SK-N-SH (cell line): ENCODE results near the gene PRG3. TPM values are rescaled to one million over a fixed set of nuclear protein-coding genes. Genes with fewer than 3 reads are reported as not detected.
A peak's percentile ranks its signal among the peaks of the same experiment; 100 is the strongest.

Experiments used
- CTCF ChIA-PET: fragments of 300-600, 350-600 bp; formaldehyde crosslinking; extraction: SDS; loops from one replicate; lab custom pipeline; 2021; lab: Yijun Ruan, JAX
- POLR2A ChIA-PET: fragments of 350-600 bp; sonication (Branson Sonifier 250); formaldehyde crosslinking; extraction: SDS; loops from one replicate; lab custom pipeline; 2020; ENCODE audit warnings: antibody characterized with exemption, inconsistent platforms; lab: Yijun Ruan, JAX
- DNase-seq: peaks from one replicate; pipeline ENCODE4 v3.0.0; 2012
- H2AFZ ChIP-seq: fragments of 200-600 bp; sonication (generic); 2 replicates; pipeline ENCODE4 v1.8.1; 2016; ENCODE audit warnings: antibody characterized with exemption, mild to moderate bottlenecking, low read depth
- H3F3A ChIP-seq: fragments of 200-600 bp; sonication (generic); replicated peaks from 2 replicates; pipeline ENCODE3; 2016; ENCODE audit warnings: antibody characterized with exemption, mild to moderate bottlenecking; ENCODE audit not compliant: insufficient read depth
- H3K27ac ChIP-seq, 2 experiments: fragments of 200-500 bp in 1 of 2; fragments of 200-600 bp in 1 of 2; sonication (Bioruptor generic) in 1 of 2; sonication (generic), shearing (Covaris generic) in 1 of 2; 2 replicates each; pipeline versions ENCODE4 v1.5.1 to v1.6.1; 2014 to 2016; ENCODE audit warnings: low read depth in 2 of 2, inconsistent platforms in 1 of 2, low read length in 1 of 2, mild to moderate bottlenecking in 1 of 2, mixed read lengths in 1 of 2
- H3K27me3 ChIP-seq: fragments of 200-600 bp; sonication (generic), shearing (Covaris generic); 2 replicates; pipeline ENCODE4 v1.6.1; 2016; ENCODE audit warnings: mixed run types; ENCODE audit not compliant: insufficient read depth
- H3K36me3 ChIP-seq, 2 experiments: fragments of 200-500 bp in 1 of 2; fragments of 200-600 bp in 1 of 2; sonication (Bioruptor generic) in 1 of 2; sonication (generic) in 1 of 2; replicated peaks in 1 of 2; 2 replicates each; pipeline versions ENCODE3 to v1.5.1; 2014 to 2016; ENCODE audit warnings: low read length in 1 of 2, mild to moderate bottlenecking in 1 of 2; ENCODE audit not compliant: insufficient read depth in 2 of 2, control insufficient read depth in 1 of 2
- H3K4me1 ChIP-seq, 2 experiments: fragments of 200-500 bp in 1 of 2; fragments of 200-600 bp in 1 of 2; sonication (Bioruptor generic) in 1 of 2; sonication (generic), shearing (Covaris generic) in 1 of 2; 2 replicates each; pipeline versions ENCODE4 v1.5.1 to v1.6.1; 2014 to 2016; ENCODE audit warnings: low read depth in 1 of 2, low read length in 1 of 2, mixed run types in 1 of 2; ENCODE audit not compliant: insufficient read depth in 2 of 2, control insufficient read depth in 1 of 2
- H3K4me2 ChIP-seq: fragments of 200-600 bp; sonication (generic), shearing (Covaris generic); 2 replicates; pipeline ENCODE4 v1.6.1; 2017; ENCODE audit warnings: mixed run types
- H3K4me3 ChIP-seq, 2 experiments: fragments of 200-500 bp in 1 of 2; fragments of 200-600 bp in 1 of 2; sonication (Bioruptor generic) in 1 of 2; sonication (generic), shearing (Covaris generic) in 1 of 2; 2 replicates each; pipeline versions ENCODE4 v1.5.1 to v1.8.1; 2014 to 2016; ENCODE audit warnings: low read depth in 2 of 2, inconsistent platforms in 1 of 2, low read length in 1 of 2, mild to moderate bottlenecking in 1 of 2, mixed read lengths in 1 of 2, moderate library complexity in 1 of 2
- H3K79me2 ChIP-seq: fragments of 200-600 bp; sonication (generic); 2 replicates; pipeline ENCODE4 v1.8.1; 2017; ENCODE audit warnings: mild to moderate bottlenecking; ENCODE audit not compliant: insufficient read depth
- H3K9ac ChIP-seq: fragments of 200-600 bp; sonication (generic); 2 replicates; pipeline ENCODE4 v1.6.1; 2017; ENCODE audit warnings: mixed run types
- H3K9me2 ChIP-seq: fragments of 200-600 bp; sonication (generic); 2 replicates; pipeline ENCODE4 v1.6.1; 2017; ENCODE audit warnings: mixed run types
- H3K9me3 ChIP-seq: fragments of 200-600 bp; sonication (generic); 2 replicates; pipeline ENCODE4 v1.6.1; 2017; ENCODE audit warnings: mixed run types, mild to moderate bottlenecking, moderate library complexity
- H4K20me1 ChIP-seq: fragments of 200-600 bp; sonication (generic); 2 replicates; pipeline ENCODE4 v1.6.1; 2017; ENCODE audit warnings: mild to moderate bottlenecking, mixed run types; ENCODE audit not compliant: insufficient read depth
- CHD2 ChIP-seq: fragments of 150-350 bp; IDR thresholded peaks from 2 replicates; pipeline ENCODE4 v1.6.1; 2018; ENCODE audit warnings: low read length; ENCODE audit not compliant: partially characterized antibody
- ELF1 ChIP-seq: IDR thresholded peaks from 2 replicates; pipeline ENCODE4 v1.4.0; 2012
- GABPA ChIP-seq: IDR thresholded peaks from 2 replicates; pipeline ENCODE4 v1.4.0; 2012; ENCODE audit warnings: low read depth, mild to moderate bottlenecking
- JUND ChIP-seq: IDR thresholded peaks from 2 replicates; pipeline ENCODE4 v1.4.0; 2012
- MAX ChIP-seq: IDR thresholded peaks from 2 replicates; pipeline ENCODE4 v1.4.0; 2012; ENCODE audit warnings: low read depth
- MXI1 ChIP-seq: IDR thresholded peaks from 2 replicates; pipeline ENCODE4 v1.6.1; 2012; ENCODE audit warnings: mild to moderate bottlenecking, low read depth, low read length, improper control_type of control experiment
- NRF1 ChIP-seq: IDR thresholded peaks from 2 replicates; pipeline ENCODE4 v1.6.1; 2012; ENCODE audit warnings: low read depth, mild to moderate bottlenecking, low read length
- PBX3 ChIP-seq: IDR thresholded peaks from 2 replicates; pipeline ENCODE4; 2012
- POLR2AphosphoS5 ChIP-seq: IDR thresholded peaks from 2 replicates; pipeline ENCODE4 v1.6.1; 2012; ENCODE audit warnings: low read depth, low read length
- RCOR1 ChIP-seq: fragments of 150-350 bp; IDR thresholded peaks from 2 replicates; pipeline ENCODE4 v1.6.1; 2017; ENCODE audit warnings: antibody characterized with exemption, low read length
- REST ChIP-seq: IDR thresholded peaks from 2 replicates; pipeline ENCODE4 v1.6.1; 2012; ENCODE audit warnings: mild to moderate bottlenecking, low read depth, low read length, moderate library complexity
- SIN3A ChIP-seq: IDR thresholded peaks from 2 replicates; pipeline ENCODE4 v1.6.1; 2012; ENCODE audit warnings: low read depth, mild to moderate bottlenecking, low read length, moderate library complexity, borderline replicate concordance
- TAF1 ChIP-seq: IDR thresholded peaks from 2 replicates; pipeline ENCODE4 v1.6.1; 2012; ENCODE audit warnings: low read depth, mild to moderate bottlenecking, low read length, moderate library complexity, borderline replicate concordance
- TCF12 ChIP-seq: IDR thresholded peaks from 2 replicates; pipeline ENCODE4 v1.4.0; 2012
- YY1 ChIP-seq: IDR thresholded peaks from 2 replicates; pipeline ENCODE4 v1.4.0; 2012; ENCODE audit warnings: low read depth, mild to moderate bottlenecking
- WGBS: methylation state at CpG from one replicate; pipeline ENCODE4 v1.1.6; 2017; ENCODE audit warnings: low lambda C conversion rate; 5-methylcytosine and 5-hydroxymethylcytosine counted together
- polyA plus RNA-seq, 3 experiments: library from polyadenylated mRNA; depleted of rRNA; stranded (reverse); fragments of >200 nt; gene quantifications; 2 replicates each; pipeline ENCODE4 v1.2.3, GENCODE V29; 2012
- TF ChIP-seq, protein P1 (sequence below): fragments of 150-350 bp; IDR thresholded peaks from 2 replicates; pipeline ENCODE4 v1.6.1; 2016; ENCODE audit warnings: mild to moderate bottlenecking, low read depth, low read length
- TF ChIP-seq, protein P2 (sequence below): fragments of 150-350 bp; IDR thresholded peaks from 2 replicates; pipeline ENCODE4 v1.6.1; 2017; ENCODE audit warnings: antibody characterized with exemption, low read length, low read depth, borderline replicate concordance
- TF ChIP-seq, protein P3 (sequence below): fragments of 200-600 bp; sonication (generic); IDR thresholded peaks from 2 replicates; pipeline ENCODE4 v1.6.1; 2017; ENCODE audit warnings: antibody characterized with exemption, mild to moderate bottlenecking, moderate library complexity

PRG3 gene
- polyA plus RNA-seq, 1 of the 3 experiments (the other 2 are of a cell fraction): not detected

DNA sequence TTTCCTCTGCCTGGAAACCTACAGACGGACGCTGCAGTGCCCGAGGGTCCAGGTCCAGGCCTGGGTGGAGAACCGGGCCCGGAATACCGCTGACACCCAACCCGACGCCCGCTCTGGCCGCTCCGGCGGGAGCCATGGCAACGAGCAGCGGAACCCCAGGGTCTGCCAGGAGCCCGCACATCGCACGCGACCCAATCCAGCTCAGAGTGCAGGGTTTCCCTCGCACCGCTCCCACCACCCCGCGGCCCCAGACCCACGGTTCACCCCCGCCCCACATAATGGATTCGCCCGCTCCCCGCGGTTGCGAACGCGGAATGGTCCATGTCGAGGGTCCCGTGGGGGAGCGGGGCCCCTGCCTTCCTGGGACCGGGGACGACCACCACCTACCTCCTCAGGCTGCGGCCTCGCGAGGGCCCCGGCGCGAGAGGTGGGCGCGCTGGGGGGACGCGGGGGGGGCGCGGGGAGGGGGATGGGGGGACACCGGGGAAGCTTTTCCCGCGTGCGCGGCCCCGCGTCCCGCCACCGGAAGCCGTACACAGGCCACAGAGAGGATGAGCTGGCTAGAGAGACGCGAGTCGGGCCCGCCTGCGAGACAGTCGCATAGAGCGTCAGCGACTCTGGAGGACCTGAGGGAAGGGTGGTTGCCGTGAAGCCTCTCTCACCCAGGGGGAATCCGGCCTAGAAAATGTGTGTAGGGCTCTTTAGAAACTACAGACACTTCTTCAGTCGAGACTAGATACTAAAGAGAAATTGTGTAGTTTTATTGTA, 45.4 kb downstream of the PRG3 start, which contains the start of gene SSRP1:
TSS of gene SSRP1 (minus strand) at position 550 of the 768 bp plus-strand sequence. CDS start 771 bp downstream, outside the sequence.
- no peaks in the 10 kb centered on the region for H3K9me2 ChIP-seq
- DNase-seq: peak; percentile 95
- peaks cover 23 to 29% of the 10 kb centered on the region in 2 experiments for H3K36me3 ChIP-seq
- peaks cover 7 to 15% of the 10 kb centered on the region in 2 experiments; a peak in 3 of 4 replicates for H3K4me1 ChIP-seq
- TF ChIP-seq TAF1 (peak; percentile 90), TCF12 (no peak), ELF1 (peak; percentile 52; the same call in 1 of the 2 replicates), SIN3A (peak; percentile 62; the same call in 1 of the 2 replicates), JUND (no peak), GABPA (peak; percentile 77), PBX3 (0 out of 2 replicates have a peak, but pooled peaks have one; percentile 28), MXI1 (peak; percentile 19; the same call in 1 of the 2 replicates), CHD2 (peak; percentile 77), NRF1 (no peak), REST (peak; percentile 34; the same call in 1 of the 2 replicates), POLR2AphosphoS5 (peak; percentile 81), RCOR1 (no peak), MAX (peak; percentile 86), YY1 (no peak)
- TF ChIP-seq, protein P1, sequence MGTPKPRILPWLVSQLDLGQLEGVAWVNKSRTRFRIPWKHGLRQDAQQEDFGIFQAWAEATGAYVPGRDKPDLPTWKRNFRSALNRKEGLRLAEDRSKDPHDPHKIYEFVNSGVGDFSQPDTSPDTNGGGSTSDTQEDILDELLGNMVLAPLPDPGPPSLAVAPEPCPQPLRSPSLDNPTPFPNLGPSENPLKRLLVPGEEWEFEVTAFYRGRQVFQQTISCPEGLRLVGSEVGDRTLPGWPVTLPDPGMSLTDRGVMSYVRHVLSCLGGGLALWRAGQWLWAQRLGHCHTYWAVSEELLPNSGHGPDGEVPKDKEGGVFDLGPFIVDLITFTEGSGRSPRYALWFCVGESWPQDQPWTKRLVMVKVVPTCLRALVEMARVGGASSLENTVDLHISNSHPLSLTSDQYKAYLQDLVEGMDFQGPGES: no peak
- TF ChIP-seq, protein P2, sequence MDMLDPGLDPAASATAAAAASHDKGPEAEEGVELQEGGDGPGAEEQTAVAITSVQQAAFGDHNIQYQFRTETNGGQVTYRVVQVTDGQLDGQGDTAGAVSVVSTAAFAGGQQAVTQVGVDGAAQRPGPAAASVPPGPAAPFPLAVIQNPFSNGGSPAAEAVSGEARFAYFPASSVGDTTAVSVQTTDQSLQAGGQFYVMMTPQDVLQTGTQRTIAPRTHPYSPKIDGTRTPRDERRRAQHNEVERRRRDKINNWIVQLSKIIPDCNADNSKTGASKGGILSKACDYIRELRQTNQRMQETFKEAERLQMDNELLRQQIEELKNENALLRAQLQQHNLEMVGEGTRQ: no peak
- TF ChIP-seq, protein P3, sequence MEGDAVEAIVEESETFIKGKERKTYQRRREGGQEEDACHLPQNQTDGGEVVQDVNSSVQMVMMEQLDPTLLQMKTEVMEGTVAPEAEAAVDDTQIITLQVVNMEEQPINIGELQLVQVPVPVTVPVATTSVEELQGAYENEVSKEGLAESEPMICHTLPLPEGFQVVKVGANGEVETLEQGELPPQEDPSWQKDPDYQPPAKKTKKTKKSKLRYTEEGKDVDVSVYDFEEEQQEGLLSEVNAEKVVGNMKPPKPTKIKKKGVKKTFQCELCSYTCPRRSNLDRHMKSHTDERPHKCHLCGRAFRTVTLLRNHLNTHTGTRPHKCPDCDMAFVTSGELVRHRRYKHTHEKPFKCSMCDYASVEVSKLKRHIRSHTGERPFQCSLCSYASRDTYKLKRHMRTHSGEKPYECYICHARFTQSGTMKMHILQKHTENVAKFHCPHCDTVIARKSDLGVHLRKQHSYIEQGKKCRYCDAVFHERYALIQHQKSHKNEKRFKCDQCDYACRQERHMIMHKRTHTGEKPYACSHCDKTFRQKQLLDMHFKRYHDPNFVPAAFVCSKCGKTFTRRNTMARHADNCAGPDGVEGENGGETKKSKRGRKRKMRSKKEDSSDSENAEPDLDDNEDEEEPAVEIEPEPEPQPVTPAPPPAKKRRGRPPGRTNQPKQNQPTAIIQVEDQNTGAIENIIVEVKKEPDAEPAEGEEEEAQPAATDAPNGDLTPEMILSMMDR: no peak
- H3K27ac ChIP-seq: peak within 1 kb of the TSS; percentile 45 to 85
- no peaks in the 10 kb centered on the region for H3F3A ChIP-seq
- CTCF ChIA-PET: interaction anchor here (0.8 to 1.9 kb wide), 7 partner anchors 10 to 147 kb away, joined by 3 to 5 read pairs (median 3); partner anchors contain the start of gene TNKS1BP1
- H2AFZ ChIP-seq: peak within 1 kb of the TSS; percentile 83
- peak within 1 kb of the TSS; percentile 92 for H3K9ac ChIP-seq
- peak within 1 kb of the TSS; percentile 95 for H3K4me2 ChIP-seq
- peaks cover 42% of the 10 kb centered on the region for H3K79me2 ChIP-seq
- POLR2A ChIA-PET: interaction anchor here (3.2 kb wide), 1 partner anchor 10 kb away, joined by 29 read pairs; the partner anchor contains the start of gene TNKS1BP1
- peak within 1 kb of the TSS; percentile 69 to 87 for H3K4me3 ChIP-seq
- WGBS: 2% methylated on average over 26 of the region's 69 CpGs
- H3K9me3 ChIP-seq: no peaks in the 10 kb centered on the region
- H3K27me3 ChIP-seq: no peaks in the 10 kb centered on the region
- no peaks in the 10 kb centered on the region for H4K20me1 ChIP-seq
